Suppressor macrophage (primary cell): ENCODE data around the gene ACOT7.

ENCODE experiments used
- DNase-seq, 4 experiments: peaks; one replicate each; pipeline ENCODE4 v3.0.0-alpha.2; 2020 to 2022

Gene ACOT7

DNA sequence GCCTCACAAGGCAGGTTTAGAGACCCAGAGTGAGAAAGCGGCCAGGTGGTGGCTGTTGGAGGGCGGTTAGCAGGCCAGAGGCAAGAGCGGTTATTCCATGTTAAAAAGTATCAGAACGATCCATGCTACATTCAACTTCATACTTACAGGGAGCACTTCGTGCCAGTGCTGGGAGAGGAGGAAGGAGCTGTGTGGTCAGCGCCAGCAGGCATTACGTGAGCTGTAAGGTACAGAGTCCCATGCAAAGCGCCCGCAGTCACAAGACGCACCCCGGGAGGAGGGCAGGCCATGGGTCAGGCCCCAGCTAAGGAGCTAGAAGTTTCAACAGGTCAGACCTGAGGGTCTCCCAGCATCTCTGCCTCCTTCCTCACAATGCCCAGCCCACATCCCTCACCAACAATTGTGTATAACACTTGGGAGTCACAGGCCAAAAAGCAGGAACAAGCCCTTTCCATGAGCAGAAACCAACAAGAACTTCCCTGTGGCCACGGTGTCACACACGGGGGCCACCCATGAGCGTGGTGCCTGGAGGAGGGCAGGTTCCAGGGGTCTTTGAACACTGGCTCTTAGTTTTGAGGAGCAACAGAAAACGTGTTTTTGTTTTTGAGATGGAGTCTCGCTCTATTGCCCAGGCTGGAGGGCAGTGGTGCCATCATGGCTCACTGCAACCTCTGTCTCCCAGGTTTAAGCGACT is 110.8 kb downstream of the ACOT7 start:
- no peak for DNase-seq

DNA sequence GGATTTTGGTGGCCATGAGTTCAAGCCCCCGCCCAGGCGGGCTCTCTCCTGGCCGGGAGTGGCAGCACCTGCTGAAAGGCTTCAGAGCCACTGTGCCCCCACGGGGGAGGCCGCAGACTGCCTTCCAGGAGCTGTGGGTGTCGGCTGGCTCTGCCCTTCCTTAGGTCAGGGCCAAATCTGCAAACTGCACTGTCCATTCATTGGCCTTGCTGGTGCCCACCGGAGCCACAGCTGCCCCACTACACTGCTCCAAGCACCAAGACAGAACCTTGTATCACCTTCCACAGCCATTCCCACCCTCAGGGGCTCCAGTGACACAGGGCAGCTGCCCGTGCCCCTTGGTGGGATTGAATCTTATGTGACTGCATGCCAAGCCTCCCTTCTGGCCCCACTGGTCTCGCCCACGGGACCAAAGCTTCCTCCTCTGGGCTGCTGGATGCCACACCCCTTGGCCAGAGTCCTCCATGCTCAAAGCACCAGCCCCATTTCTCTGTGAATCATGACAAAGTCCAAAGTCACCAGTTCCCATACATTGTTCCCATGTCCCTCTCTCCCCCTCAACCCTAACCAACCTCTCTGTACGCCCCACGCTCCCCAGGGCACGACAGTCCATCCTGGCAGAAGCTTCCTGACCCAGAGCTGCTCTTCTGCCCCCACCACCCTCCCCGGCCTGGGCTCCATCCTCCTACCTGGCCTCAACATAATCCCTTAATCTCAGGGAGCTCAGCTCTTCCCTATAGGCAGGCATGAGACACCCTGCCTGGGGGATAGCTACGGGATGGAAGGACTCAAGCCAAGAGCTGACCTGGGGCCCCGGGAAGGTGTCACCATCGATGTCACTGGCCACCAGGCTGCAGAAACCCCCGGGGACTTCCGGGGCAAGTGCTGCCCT is 111.8 kb downstream of the ACOT7 start:
- peak in 3 of 4 experiments; percentile 31 to 49 (median 41) for DNase-seq

DNA sequence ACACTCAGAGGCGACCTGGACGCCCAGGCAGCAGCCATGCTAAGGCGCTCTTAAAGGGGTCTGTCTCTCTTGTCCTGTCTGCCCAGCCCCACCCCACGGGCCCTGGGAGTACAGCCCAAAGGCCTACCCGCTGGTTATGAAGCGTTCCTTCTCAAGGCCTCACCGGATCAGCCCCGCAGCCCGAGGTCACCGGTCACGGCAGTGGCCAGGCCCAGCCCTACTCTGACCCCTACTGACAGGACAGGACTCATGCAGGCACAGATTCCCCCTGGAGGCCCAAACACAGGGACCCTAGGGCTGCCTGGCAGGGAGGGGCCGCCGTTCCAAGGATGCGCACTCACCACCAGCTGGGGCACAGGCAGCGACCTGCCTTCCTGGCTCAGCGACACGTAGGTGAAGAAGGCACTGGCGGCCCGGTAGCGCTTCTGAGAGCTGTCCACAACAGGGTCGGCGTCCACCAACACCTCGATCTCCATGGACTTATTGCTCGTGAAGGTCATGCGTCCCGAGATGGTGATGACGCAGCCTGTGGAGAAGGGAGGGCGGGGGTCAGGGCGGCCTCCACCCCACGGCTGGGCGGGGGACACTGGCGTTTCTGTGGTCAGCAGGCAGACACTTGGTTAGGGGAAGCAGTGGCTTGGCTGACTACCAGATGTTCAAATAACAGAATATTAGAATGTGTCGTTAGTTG is 112.7 kb downstream of the ACOT7 start:
- DNase-seq = peak in 2 of 4 experiments; percentile 6 to 14

DNA sequence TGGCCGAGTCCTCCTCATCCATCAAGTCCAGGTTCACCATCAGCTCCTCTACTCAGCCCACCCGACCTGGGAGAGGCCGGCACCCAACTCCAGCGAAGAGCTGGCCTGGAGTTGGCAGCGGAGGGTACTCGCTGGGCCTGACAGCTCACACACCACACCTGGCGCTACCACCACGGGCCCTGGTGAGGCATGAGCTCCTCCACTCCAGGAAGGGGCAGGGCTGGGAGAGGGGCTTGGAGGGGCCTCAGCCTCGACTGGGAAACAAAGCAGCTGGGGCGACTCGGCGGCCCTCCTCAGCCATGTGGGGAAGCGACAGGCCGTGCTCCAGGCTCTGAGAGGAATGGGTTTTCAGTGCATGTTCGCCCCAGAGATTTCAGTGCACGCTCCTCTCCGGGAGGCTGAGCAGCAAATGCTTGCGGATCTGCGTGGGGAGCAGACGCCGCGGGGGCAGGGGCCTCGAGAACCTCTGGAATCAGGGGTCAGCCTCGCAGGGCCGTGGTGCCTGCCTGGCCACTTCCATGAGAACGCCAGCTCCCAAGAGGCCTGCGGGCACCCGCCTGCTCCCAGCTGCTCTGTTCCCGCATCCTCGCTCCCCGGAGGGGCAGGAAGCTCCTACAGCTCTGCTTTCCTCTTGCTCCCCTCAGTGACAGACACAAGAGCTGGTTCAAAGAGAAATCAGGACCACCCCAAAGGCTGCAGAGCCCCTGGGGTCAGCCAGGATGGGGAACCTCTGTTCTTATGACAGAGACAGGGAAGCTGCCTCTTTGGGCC is 113.8 kb downstream of the ACOT7 start:
- no peak for DNase-seq

DNA sequence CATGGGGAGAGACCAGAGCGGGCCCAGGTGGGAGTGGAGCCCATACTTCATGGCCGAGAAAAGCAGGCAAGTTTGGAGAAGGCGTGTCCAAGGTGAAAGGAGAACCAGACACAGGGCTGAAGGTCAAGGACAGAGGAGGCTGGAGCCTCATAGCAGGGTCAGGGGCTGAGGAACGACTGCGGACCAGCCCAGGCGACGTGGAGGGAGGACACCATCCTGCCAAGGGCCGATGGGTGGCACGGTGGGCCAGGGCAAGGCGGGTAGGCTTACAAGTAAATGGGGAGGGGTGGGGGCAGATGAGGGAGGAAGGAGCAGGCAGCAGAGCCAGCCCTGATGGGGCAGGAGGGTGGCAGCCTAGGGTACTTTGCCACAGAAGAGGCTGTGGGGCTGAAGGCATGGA is 114.5 kb downstream of the ACOT7 start:
- no peak for DNase-seq

DNA sequence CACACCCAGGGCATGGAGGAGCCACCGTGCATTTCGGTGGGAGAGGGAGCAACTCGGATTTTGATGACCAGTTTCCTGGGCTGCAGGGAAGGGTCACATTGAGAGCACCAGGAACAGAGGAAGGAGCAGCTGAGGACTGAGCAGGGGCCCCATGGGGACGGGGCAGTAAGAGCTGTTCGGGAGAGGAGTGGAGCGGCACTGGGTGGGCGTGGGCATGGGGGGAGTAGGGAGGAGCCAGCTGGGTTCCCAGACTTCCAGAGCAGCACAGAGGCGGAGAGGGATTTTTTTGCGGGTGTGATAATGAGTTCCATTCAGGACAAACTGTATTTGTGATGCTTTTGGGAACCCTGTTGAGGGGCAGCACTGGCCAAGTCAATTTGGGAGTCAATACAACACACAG is 115.3 kb downstream of the ACOT7 start:
- DNase-seq = no peak

DNA sequence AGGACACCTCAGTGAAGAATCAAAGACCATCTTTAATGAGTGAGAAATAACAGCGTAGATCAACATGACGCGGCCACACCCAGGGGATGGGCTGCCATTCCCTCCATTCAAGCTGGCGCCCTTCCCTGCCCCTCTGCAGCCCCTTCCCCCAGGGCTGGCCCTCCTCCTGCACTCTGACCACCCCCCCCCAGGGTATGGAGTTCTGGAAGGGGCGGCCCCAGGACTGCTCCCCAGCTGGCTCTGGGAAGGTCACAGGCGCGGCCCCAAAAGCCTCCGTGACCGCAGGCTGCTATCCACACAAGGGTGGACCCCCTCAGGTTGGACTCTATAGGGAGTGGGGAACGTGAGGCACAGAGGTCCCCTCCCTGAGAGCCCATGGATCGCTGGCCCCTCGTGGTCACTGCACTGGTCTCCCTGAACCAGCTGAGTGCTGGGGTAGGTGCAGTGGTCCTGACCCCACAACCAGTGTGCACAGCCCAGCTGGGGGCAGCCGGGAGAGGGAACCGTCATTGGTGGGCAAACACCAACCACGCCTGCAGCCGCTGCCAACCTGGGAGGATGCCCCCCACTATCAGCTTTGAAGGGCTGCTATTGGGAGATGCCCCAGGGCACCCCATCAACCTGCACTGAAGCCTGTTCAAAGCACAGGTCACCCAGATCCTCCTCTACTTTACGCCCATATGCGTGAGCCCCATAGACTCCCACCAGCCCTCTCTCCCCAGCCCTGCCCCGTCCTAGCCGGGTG is 116.6 kb downstream of the ACOT7 start:
- no peak for DNase-seq

DNA sequence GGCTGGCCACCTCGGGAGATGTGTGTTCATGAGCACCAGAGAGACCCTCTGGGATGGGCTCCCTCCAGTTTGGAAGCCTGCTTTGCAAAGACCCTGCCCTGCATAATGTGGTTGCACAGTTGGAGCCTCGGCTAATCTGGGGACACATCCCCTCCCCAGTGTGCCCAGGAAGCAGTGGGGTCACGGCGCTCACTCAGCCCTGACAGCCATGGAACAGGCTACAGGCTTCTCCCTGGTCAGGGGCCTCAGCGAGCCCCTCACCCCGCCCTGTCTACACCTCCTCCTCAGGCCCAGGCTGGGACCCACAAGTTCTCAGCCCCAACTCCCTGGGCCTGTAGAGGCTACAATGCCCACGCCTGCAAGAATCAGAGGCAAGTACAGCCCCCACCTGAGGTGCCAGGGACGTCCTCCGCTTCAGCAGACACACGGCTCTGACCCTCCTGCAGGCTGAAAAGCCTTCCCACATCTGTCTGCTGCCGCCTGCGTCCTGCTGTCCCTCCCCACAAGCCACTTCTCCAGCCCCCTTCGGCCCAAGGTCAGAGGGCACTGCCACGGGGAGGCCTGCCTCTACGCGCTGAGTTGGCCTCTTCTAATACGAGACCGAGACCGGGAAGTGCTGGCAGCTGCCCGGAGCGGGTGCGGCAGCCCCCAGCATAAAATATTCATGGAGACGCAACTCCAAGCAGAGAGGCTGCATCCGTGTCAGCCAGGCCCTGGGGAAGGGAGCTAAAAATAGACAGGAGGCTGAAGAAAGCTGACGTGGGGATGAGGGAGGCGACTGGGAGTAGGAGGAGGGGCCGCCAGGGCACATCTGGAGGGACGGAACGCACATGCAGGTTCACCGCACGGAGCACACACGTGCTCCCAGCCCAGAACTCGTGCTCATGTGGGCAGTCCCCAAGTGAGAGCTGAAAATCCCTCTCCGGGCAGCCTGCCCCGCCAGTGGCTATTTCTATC is 117.5 kb downstream of the ACOT7 start:
- DNase-seq = no peak

DNA sequence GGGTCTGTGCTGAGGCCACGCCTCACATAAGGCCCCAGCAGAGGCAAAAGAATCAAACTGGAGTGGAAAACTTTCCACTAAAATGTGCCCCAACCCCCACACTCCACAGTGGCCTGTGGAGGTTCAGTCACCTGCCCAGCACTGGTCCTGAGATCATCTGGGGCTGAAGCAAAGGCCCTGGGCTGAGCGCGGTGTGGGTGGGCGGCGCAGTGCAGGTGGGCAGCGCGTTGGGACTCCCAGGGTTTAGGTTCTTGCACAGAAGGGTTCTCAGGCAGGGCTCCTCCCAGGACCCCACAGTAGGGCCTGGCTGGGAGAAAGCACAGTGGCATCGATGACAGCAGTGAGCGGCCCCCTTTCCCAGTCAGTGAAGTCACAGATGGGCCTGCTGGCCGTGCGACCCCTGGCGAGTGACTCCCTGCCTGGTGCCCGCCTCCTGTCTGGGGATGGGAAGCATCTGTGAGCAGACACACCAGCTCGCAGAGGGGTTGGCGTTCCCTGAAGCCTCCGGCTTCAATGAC is 118.9 kb downstream of the ACOT7 start:
- DNase-seq = no peak

DNA sequence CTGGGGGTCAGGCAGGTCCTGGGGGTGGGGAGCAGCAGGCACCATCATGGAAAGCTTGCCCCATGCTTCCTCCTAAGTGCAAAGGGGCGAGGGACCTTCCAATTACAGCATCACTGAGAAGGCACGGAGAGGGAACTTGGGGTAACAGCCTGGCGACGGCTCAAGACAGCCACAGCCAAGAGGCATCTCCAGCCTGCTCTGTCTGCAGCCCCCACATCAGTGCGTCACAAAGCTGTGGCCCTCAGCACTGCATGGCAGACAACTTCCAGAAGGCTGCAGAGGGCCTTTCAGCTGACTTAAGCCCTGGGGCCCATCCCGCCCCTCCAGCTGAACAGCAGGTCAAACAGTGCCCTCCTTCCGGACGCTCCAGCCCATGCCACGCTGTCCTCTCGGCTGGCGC is 119.5 kb downstream of the ACOT7 start:
- DNase-seq = no peak

DNA sequence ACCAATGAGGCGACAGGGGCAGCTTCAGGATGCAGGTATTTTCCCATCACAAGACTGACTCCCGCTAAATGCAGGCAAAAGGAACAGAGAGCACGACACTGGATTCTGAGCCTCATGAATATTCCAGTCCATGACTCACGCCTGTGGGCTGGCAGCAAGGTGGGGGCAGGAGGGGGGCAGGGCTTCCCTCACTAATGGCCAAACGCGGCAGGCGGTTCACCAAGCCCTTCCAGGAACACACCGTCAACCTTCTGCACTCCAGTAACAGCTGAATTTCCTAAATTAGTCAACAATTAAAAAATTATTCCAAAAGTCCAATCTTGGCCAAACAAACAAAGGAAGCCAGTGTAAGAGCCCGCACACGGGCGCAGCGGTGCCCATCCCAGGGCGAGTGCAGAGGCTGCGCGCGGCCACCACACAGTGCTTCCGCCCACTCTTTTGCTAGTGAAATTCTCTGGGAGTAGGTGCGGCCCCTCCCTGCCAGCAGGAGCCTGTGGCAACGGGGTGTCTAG is 120.1 kb downstream of the ACOT7 start:
- no peak for DNase-seq

DNA sequence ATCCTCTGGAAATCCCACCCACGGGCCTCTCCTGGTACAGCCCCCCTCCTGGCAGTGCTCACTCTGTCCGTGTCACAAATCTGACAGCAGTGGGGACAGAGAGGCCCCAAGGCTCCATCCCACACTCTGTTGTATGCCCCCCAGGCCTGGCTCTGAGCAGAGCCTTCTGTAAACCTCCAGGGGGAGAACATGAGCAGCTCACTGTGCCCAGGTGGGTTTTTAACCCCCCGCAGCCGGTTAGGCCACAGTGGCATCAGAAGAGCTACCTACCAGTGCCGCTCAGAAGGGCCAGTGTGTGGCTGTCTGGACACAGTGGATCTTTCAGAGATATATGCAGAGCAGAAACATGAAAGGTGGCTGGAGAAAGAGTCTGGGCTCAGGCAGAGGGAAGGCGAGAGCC is 120.7 kb downstream of the ACOT7 start:
- DNase-seq = no peak

DNA sequence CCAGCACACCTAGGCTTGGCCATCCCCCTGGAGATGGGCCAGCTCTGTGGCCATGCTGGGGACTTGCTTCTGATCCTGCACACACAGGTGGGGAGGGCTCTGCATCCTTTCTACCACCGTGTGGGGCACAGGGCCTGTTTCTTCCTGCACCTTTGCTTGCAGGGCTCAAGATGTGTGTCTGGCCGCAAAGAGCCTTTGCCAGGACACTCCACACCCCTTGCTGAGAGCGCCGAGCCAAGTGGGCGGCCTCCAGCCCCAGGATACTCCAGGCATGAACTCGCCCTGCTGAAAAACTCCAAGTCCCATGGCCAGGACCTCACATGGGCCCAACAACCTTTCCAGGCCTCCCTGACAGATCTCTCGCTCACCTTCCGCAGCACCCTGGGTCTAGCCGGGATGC is 121.1 kb downstream of the ACOT7 start:
- no peak for DNase-seq

DNA sequence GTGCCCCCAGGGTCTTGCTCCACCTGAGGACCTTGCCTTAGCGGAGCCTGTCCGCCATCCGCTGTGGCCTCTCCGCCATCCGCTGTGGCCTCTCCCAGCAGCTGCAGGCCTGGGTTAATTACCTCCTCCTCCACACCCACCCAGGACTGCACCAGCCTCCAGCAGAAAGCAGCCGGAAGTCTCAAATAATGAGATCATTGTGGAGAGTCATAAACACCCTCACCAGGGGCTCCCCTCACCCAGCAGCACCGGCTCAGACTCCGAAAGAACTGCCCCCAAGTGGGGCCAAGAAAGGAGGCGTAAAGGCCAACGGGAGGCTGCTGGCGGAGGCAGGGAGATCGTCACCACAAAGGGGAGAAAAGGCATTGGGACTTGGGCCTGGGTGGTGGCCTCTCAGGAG is 122.0 kb downstream of the ACOT7 start:
- no peak for DNase-seq

DNA sequence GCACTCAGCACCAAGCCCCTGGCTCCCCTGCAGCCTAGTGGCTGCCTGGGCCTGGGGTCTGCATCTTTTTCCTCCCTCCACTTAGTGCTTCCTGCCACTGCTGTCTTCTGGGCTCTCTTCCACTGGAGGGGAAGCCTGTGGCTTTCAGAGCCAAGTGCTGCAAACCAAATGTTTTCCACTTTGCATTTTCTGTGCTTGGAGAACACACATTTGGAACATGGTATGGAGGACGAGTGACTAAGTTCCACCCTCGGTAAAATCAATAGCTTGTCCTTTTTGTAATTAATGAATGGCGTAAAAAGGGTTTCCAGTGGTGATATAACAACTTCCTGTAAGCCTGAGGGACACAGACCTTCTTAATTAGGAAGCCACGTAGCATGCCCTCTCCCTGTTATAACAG is 122.6 kb downstream of the ACOT7 start:
- no peak for DNase-seq

DNA sequence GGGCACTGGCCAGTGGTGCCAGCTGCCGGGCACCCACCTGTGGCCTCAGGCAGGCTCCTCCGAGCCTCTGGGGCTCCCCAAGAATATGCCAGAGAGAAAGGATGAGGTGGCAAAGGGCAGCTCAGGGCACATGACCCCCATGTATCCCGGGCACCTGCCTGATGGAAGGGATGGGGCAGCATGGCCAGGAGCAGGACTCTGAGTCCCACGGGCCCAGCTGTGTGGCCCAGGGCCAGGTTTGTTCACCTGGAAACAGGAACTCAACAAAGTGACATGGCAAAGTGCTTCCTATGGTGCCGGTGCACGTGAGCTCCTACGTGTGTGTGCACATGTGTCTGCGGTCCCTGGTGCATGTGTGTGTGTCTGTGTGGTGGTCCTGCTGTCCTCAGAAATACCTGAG is 123.2 kb downstream of the ACOT7 start:
- no peak for DNase-seq

DNA sequence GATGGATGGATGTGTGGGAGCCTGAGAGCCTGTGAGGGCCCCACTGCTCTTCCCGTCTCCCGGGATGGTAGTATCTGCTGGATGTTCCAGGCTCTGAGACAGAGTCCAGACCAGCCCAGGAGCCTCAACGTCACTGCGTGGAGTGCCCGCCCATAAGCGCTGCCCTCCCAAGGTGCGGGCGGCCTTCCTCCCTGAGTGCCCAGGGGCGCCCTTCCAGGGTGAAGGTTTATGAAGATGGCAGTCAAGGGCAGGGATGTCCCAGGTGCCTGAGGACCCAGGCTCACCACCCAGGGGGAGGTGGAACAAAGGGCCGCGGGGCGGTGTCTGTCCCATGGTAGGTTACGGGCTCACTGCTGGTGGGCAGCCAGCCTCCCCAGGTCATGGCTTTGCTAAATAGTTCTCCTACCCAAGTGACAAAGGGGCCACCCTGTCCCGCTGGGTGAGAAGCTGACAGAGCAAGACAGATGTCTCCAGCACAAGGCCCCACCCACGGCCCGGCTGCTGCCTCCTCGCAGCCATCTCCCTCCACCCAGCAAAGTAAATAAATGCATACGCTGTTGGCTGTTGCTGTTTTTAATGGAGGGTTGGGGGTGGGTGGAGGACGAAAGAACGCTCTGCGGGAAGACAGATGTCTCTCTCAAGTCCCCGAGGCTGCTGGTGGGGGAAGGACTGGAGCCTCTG is 123.7 kb downstream of the ACOT7 start:
- DNase-seq = no peak

DNA sequence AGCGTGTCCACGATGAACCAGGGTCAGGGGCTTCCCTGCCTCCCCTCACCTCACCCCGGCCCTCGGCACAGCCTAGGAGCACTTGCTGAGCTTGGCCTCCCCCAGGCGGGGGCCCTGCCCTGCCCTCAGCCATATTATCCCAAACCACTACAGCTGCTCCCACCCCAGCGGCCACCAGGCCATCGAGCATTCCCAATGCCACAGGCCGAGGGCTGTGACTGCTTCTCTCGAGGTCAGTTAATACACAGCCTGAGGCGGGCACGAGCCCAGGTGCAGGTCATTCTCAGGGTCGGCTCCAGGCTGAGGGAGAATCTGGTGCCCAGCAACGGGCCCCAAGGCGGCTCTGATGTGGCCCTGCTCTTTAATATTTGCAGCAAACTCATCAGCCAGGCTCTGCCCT is 124.3 kb downstream of the ACOT7 start:
- DNase-seq = no peak

DNA sequence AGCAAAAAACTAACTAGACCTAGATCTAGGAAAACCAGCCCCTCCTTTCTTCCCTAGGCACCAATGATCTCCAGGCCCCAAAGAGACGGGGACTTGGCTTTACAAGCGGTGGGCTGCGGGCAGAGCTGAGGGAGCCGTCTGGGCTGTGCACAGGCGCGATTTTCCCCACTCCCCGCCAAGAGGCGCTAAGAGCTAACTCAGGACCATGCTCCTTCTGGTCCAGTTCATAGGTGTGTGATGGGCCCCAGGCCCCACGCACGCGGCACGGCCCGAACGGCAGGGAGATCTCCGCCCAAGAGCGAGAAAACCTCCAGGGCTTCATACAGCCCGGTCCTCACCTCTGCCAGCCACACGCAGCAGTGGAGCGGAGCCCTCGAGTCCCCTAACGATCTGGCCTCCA is 125.2 kb downstream of the ACOT7 start:
- DNase-seq = no peak
